IPS-20b (cell line): ENCODE results near the gene BOLA2.
"Not testable (repeated sequence)": the region's sequence is repeated elsewhere in the genome, so short reads cannot be mapped to it uniquely, and the experiment has no call there.

Experiments
- H3K27ac ChIP-seq: one replicate; pipeline ENCODE4 v1.5.1; 2013; ENCODE audit warnings: low read length
- H3K27me3 ChIP-seq: 2 replicates; pipeline ENCODE4 v1.6.1; 2013; ENCODE audit warnings: mild to moderate bottlenecking, low read length, inconsistent platforms; ENCODE audit not compliant: insufficient read depth
- H3K36me3 ChIP-seq: 2 replicates; pipeline ENCODE4 v1.6.1; 2013; ENCODE audit warnings: low read depth, mild to moderate bottlenecking, inconsistent platforms, low read length, moderate library complexity; ENCODE audit not compliant: insufficient read depth
- H3K4me1 ChIP-seq: 2 replicates; pipeline ENCODE4 v1.6.1; 2013; ENCODE audit warnings: mild to moderate bottlenecking, control low read depth, inconsistent platforms, low read length, moderate library complexity; ENCODE audit not compliant: insufficient read depth
- H3K4me3 ChIP-seq: 2 replicates; pipeline ENCODE4 v1.5.1; 2013; ENCODE audit warnings: mild to moderate bottlenecking, low read length, inconsistent platforms
- H3K9ac ChIP-seq: 2 replicates; pipeline ENCODE4 v1.6.1; 2013; ENCODE audit warnings: low read depth, mild to moderate bottlenecking, inconsistent platforms, low read length, moderate library complexity
- H3K9me3 ChIP-seq: 2 replicates; pipeline ENCODE4 v1.6.1; 2013; ENCODE audit warnings: mild to moderate bottlenecking, low read depth, low read length, inconsistent platforms; ENCODE audit not compliant: insufficient read depth

Gene BOLA2

DNA sequence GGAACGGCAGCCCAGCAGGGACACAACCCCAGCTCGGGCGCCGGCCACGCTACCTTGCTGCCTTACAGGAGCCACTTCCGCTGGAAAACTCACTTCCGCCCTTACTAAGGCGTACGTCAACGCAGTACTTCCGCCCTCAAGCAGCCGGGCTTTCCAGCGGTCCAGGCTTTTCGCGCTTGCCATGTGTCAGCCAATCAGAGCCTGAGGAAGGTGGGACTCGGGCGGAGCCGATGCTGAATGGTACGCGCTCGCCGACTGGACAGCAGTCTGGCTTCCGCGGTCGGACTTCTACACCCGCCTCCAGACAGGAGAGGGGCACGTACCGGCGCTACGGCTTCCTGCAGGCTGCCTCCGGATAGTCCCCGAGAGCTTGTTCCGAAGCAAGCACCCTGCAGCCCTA, at the start of gene BOLA2, which contains the start of gene SLX1B:
BOLA2 (minus strand) TSS at position 83 of the 400 bp plus-strand sequence. CDS start 98 bp downstream, outside the sequence.
SLX1B (plus strand) TSS at position 265 of the 400 bp plus-strand sequence.
- H3K4me3 ChIP-seq, H3K9ac ChIP-seq, H3K27me3 ChIP-seq, H3K4me1 ChIP-seq, H3K27ac ChIP-seq, H3K36me3 ChIP-seq, H3K9me3 ChIP-seq: not testable (repeated sequence)

- not testable (repeated sequence) for H3K9me3 ChIP-seq, H3K4me1 ChIP-seq, H3K27me3 ChIP-seq, H3K4me3 ChIP-seq, H3K36me3 ChIP-seq, H3K9ac ChIP-seq, H3K27ac ChIP-seq
Measured at GRCh38 chr16:29482276-29482675, 28.1 kb upstream of the BOLA2 start.

GRCh38 chr16:29472065-29472464, 17.9 kb upstream of the BOLA2 start:
- H3K27ac ChIP-seq: not testable (repeated sequence)

DNA sequence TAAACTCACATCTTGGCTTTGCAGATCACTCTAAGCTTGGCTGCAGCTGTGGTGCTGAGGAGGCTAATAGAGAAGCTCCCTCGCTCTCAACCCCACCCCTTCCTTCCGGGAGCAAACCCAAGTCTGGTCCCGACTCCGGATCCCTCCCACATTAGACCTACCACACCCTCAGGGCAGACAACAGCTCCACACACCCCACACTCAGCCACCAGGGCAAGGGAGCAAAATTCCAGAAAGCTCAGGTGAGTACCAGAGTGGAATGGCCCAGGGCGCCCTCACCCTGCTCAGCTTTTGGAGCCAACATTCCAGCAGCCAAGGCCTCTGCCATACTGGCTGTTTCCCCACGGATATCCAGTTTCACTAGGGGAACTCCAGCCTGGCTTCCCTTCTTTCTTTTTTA, 15.5 kb upstream of the BOLA2 start:
- not testable (repeated sequence) for H3K36me3 ChIP-seq, H3K27me3 ChIP-seq, H3K4me3 ChIP-seq, H3K4me1 ChIP-seq, H3K27ac ChIP-seq, H3K9ac ChIP-seq, H3K9me3 ChIP-seq

More at GRCh38 chr16:29472065-29472464, 17.9 kb upstream of the BOLA2 start:
- not testable (repeated sequence) for H3K27me3 ChIP-seq, H3K4me3 ChIP-seq, H3K4me1 ChIP-seq, H3K36me3 ChIP-seq, H3K9ac ChIP-seq, H3K9me3 ChIP-seq

GRCh38 chr16:29467654-29468366, 13.7 kb upstream of the BOLA2 start:
- not testable (repeated sequence) for H3K9me3 ChIP-seq, H3K36me3 ChIP-seq, H3K27ac ChIP-seq, H3K9ac ChIP-seq, H3K4me3 ChIP-seq, H3K4me1 ChIP-seq, H3K27me3 ChIP-seq

GRCh38 chr16:29466904-29467303, 12.8 kb upstream of the BOLA2 start:
- H3K9ac ChIP-seq, H3K4me3 ChIP-seq, H3K27ac ChIP-seq, H3K9me3 ChIP-seq, H3K36me3 ChIP-seq, H3K4me1 ChIP-seq, H3K27me3 ChIP-seq: not testable (repeated sequence)

DNA sequence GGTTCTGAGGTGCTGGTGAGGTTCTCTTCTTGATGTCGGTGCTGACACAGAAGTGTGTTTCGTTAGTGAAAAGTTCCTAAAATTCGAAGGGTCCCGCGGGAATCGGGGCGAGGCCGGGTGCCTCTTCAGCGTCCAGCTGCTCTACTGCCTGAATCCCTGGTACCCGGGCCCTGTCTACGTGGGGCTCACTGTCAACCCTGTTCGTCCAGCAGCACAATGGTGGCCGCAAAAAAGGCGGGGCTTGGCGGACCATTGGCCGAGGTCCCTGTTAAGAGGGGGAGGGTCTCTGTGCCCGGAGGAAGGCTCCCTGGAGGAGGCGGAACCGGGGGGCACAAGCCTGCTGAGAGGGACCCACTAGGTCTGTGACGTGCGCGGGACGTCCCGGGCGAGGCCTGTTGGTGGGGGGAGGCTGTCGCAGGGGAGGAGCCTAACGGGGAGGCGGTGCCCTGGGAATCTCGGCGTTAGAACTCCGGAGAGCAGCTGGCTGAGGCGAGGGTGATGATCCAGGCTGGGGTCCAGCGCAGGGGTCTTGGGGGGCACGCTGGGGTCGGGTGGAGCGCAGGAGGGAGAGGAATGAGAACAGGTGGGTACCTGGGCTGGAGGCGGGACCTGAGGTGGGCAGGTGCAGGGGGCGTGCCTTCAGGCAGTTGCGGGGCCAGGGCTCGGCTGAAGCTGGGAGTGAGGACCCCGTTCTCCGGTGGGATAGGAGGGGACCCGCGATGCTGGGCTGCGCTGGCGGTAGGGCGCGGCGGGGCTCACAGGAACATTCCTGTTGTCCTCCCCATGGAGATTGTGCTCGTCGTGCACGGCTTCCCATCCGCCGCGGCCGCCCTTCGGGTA, 12.1 kb upstream of the BOLA2 start:
- not testable (repeated sequence) for H3K9me3 ChIP-seq, H3K9ac ChIP-seq, H3K36me3 ChIP-seq, H3K4me3 ChIP-seq, H3K27me3 ChIP-seq, H3K27ac ChIP-seq, H3K4me1 ChIP-seq

DNA sequence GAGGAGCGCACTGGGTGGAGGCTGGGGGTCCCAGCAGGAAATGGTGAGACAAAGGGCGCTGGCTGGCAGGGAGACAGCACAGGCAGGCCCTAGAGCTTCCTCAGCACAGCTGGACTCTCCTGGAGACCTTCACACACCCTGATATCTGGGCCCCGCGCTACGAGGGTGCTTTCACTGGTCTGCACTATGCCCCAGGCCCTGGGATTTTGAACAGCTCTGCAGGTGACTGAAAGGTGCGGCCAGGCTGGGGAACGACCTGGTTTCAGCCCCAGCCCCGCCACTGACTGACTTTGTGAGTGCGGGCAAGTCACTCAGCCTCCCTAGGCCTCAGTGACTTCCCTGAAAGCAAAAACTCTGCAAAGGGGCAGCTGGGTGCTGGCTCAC, 6.5 kb upstream of the BOLA2 start:
- not testable (repeated sequence) for H3K9me3 ChIP-seq, H3K27ac ChIP-seq, H3K4me3 ChIP-seq, H3K9ac ChIP-seq, H3K4me1 ChIP-seq, H3K27me3 ChIP-seq, H3K36me3 ChIP-seq

GRCh38 chr16:29459706-29460646, 5.8 kb upstream of the BOLA2 start, which contains the start of gene SULT1A4:
Gene SULT1A4, plus strand, starts transcription at chr16:29459913. Its CDS starts 1,473 bp downstream, at chr16:29461386.
- not testable (repeated sequence) for H3K36me3 ChIP-seq, H3K9ac ChIP-seq, H3K4me3 ChIP-seq, H3K27ac ChIP-seq, H3K27me3 ChIP-seq, H3K4me1 ChIP-seq, H3K9me3 ChIP-seq

GRCh38 chr16:29457660-29458059, 3.5 kb upstream of the BOLA2 start:
- not testable (repeated sequence) for H3K4me1 ChIP-seq, H3K36me3 ChIP-seq, H3K27me3 ChIP-seq, H3K4me3 ChIP-seq, H3K9me3 ChIP-seq, H3K9ac ChIP-seq, H3K27ac ChIP-seq

GRCh38 chr16:29454828-29455227, 677 bp upstream of the BOLA2 start:
- H3K4me1 ChIP-seq, H3K27ac ChIP-seq, H3K36me3 ChIP-seq, H3K9me3 ChIP-seq, H3K9ac ChIP-seq, H3K4me3 ChIP-seq, H3K27me3 ChIP-seq: not testable (repeated sequence)
